Activated CD4-positive, CD25-positive, alpha-beta regulatory T cell treated with anti-CD3 and anti-CD28 coated beads, Interleukin-2, amount 50 U/mL, for 72 hours (primary cell): ENCODE data around the gene ARL11.
"Not testable (repeated sequence)": the region's sequence is repeated elsewhere in the genome, so short reads cannot be mapped to it uniquely, and the experiment has no call there.

Source experiments
- DNase-seq: peaks from one replicate; pipeline ENCODE4 v3.0.0; 2021

ARL11 gene

DNA sequence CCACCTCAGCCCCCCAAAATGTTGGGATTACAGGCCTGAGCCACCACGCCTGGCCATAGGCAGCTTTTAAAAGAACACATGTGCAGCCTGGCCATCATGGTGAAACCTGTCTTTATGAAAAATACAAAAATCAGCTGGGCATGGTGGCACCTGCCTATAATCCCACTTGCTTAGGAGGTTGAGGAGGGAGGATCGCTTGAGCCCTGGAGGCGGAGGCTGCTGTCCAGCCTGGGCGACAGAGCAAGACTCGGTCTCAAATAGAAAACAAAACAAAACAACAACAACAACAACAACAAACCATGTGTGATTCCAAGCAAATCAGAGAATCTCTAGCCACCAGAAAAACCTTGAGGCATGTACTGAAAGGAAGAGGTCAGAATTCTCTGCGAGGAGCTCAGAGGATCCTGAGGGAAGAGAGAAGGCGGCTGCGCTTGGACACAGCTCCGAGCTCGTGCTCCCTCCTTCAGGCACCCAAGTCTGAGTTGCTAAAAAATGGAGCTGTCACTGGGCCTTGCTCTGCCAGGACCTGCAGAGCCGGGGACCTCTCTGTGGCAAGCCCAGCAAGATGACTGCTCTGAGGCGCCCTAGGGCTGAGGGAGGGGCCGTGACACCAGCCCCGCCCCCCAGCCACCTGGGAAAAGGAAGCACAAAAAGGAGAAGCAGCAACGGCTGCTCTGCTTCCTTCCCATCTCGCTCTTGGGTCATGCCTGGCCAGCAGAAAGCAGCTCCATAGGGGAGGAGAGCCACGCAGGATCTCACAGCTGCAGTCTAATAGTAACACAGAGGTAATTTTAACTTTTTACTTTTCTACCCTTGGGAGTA is at the start of gene ARL11:
Gene ARL11 (plus strand): TSS at position 677 of the 822 bp plus-strand sequence. CDS start 1,941 bp downstream, outside the sequence.
- DNase-seq = peak; percentile 50

DNA sequence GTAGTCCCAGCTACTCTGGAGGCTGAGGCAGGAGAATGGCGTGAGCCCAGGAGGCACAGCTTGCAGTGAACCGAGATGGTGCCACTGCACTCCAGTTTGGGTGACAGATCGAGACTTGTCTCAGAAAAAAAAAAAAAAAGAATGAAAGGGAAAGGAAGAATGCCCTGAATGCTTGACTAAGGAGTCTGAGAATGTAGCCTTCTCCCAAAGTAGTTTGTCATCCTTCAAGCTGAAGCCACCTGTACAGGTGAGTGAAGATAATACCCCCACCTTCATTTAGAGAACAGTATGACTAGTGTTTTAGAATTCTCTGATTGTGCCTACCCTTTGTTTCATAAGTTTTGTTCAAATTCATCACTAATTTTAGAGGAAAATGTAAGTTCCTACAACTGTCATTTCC is 48.8 kb upstream of the ARL11 start:
- no peak for DNase-seq

DNA sequence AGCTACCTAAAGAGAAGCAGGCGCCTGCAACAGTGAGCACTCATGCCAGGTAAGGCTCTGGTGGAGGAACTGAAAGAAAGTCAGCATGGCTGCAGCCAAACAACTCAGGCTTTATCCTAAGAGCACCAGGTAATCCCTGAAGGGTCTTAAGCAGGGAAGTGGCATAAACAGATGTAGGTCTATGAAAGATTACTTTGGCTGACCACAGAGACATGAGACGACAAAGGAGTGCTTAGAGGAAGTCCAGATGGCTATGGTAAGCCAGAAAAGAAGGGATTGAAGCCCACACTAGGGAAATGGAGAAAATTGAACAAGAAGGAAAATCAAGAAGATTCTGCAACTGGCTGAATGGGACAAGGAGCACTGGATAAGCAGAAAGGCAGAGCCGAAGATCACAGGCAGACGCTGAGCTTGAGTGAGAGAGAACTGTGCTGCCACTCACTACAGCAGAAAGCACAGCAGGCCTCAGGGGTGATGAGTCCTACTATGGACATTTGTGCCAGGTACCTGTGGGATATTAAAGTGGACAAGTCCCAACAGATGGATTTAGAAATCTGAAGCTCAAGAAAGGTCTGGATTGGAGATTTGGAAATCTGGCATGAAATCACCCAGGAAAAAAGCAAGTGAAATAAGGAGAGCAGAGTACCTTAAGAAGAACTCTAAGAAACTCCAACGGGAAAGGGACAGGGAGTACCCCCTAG is 47.2 kb upstream of the ARL11 start:
- DNase-seq = no peak

DNA sequence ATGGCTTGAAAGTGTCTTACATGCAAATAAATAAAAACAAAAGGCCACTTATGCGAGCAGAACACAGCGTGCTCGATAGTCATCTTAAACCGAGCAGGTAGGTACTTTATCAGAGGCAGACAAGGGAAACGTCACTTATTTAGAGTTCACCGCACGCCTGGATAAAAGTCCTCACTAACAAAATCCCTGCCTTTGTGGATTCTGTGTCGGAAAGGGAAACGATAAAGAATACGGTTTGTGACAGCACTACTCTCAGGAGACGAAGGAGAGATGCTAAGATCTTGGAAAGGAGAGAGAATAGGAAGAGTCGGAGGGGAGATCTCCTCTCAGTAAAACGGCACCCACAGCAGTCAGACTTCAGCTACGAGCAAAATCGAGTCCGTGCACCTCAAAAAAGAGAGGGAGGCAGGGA is 43.5 kb upstream of the ARL11 start:
- no peak for DNase-seq

DNA sequence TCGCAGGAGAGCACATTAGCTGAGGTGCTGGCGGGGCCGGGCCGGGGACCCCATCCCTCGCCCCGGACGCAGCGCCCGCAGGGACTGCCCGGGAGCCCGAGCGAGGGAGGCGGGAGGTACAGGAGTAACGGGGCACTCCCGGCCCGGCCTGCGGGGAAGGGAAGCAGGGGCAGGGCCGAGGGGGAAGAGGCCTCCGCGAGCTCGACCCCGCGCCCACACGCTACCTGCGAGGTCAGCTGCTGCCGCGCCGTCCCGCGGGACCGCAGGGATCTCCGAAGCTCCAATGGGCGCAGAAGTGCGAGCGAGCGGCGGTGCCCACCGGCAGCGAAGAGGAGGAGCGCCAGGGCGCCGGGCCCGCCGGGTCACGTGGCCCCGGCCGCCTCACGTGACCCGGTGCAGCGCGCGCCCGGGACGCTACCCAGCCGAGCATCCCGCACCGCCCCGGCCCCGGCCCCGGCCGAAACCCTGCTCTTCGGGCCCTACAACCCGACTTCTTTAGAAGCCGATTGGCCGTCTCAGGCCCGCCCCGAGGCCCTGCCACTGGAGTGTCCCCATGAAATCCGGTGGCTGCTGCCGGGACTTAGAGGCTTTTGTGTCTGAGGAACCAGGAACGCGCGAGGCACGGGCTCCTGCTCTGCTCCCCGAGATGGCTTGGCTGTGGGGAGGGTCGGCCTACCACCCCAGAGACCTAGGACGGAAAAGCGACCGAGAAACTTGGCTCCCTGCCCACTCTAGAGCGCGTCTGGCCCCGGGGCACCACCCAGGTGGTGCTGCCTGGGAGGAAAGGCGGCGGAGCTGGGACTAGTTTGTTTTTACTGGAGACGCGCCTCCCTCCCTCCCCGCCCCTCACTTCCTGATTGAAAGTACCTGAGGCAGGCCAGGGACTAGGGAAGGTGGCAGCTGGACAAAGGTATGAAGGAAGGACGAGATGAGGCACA is 42.8 kb upstream of the ARL11 start, which contains the start of gene RCBTB1:
Gene RCBTB1 (minus strand): TSS at position 339 of the 938 bp plus-strand sequence. CDS start 18,279 bp downstream, outside the sequence.
- peak; percentile 80 for DNase-seq

DNA sequence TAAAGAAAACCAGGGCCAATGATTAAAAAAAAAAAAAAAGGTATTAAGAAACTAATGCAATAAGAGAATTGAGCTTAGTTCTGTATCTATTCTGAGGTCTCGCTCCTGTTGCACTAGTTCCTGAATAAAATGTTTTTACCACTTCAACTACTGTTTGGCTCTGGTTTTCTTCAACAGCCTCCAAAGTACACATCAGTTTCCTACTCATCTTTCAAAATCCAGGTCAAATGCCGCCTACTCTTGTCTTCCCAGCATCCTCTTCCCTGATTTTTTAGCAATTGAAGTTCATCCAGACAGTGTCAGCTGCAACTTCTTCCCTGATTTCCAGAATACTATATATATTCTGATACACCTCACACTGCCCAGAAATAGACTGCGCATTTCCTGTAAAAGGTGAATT is 41.6 kb upstream of the ARL11 start:
- no peak for DNase-seq

DNA sequence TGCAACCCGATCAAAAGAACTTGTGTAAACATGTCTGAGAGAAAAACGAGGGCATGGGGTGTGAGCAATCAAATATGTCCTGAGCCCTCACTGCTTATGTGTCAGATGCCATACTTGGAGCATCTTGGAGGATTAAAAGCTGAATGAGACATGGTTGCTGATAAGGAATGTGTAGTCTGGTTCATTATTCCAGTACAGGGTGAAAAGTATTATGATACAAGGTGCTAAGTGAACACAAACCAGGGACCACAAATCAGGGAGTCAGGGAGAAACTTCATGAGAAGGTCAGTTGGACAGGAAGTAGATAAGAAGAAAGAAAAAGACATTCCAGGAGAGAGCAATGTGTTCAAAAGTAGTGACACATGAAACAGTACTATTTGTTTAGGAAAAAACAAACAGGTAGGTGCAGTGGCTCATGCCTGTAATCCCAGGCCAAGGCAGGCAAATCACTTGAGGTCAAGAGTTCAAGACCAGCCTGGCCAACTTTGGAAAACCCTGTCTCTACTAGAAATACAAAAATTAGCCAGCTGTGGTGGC is 40.9 kb upstream of the ARL11 start:
- no peak for DNase-seq

DNA sequence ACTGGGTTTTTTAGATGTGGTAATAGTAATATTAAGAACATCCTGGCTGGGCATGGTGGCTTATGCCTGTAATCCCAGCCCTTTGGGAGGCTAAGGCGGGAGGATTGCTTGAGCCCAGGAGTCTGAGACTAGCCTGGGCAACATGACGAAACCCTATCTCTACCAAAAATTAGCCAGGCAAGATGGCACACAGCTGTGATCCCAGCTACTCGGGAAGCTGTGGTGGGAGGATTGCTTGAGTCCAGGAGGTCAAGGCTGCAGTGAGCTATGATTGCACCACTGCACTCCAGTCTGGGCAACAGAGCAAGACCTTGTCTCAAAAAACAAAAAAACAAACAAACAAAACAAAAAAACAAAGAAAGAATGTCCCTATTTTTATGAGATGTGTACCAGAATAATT is 37.6 kb upstream of the ARL11 start:
- not testable (repeated sequence) for DNase-seq

DNA sequence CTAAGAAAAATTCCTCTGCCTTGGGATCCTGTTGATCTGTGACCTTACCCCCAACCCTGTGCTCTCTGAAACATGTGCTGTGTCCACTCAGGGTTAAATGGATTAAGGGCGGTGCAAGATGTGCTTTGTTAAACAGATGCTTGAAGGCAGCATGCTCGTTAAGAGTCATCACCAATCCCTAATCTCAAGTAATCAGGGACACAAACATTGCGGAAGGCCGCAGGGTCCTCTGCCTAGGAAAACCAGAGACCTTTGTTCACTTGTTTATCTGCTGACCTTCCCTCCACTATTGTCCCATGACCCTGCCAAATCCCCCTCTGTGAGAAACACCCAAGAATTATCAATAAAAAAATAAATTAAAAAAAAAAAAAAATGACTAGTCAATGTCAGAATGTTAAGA is 34.4 kb upstream of the ARL11 start:
- not testable (repeated sequence) for DNase-seq

DNA sequence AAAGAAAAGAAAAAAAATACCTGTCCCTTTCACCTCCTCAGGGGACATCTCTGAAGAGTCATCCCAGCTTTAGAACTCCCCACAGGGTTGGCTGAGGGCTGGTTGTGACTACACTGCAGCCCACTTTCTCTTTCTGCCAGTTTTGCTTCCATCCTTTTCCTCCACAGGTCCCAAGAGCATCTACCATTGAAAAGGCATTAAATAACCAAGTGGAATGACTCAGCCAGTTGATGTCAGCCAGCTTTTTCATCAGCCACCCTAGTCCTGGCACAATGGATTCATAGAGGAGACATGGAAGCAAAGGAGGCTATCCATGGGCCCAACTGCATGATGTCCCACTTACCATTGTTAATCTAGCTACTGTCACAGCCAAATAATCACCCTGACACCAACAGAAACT is 33.7 kb upstream of the ARL11 start:
- no peak for DNase-seq

DNA sequence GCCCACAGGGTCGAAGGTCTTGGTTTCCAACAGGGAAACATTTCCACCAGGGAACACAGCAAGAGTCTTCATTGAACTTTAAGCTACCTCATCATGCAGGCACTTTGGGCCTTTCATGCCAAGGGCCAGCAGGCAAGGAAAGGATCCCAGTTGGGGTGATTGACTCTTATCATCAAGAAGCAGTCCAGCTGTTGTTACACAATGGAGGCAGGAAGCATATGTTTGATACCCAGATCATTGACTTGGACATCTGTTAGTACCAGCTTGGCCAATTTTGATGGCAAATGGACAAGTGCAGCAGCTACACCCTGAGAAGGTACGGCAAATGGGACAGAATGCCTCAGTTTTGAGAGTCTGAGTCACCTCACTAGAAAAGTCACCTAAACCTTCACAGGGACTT is 32.1 kb upstream of the ARL11 start:
- DNase-seq = no peak

DNA sequence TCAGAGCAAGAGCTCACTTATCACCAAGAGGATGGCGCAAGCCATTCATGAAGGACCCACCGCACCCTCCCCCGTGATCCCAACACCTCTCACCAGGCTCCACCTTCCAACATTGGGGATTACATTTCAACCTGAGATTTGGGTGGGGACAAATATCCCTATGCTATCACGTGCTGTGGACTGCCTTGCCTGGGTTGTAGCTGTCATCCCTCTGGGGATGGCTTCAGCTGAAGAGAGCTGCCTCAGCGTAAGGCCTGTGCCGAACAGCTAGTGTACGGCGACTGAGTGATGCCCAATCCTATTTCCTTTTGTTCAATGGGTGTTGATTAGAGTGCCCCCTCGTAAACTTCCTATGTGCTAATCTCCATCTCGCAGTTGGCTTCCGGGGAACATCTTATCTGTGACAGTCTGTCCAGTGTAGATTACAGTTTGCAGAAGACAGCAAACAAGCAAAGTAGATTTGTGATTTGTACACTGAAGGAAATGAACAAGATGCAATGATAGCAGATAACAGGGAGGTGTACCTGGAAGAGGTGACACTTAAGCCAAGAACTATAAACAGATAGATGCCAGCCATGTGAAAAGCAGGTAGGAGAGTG is 31.2 kb upstream of the ARL11 start:
- DNase-seq = no peak

DNA sequence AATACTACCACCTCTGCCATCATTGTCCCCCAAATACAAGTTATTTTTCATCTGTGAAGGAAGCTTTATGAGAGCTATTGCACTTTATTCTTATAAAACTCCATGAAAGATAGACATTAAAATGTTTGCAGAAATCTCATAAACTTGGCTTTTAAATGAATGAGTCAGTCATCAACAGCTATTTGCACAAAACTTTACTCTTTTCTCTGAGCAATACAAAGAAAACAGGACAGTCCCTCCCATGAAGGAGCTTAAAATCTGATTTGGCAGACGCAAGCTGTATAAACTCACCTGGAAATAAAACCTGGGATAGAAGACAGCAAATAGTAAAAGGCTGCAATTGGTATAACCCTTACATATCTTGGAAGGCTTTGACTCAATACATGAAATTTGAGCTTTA is 26.3 kb upstream of the ARL11 start:
- no peak for DNase-seq

DNA sequence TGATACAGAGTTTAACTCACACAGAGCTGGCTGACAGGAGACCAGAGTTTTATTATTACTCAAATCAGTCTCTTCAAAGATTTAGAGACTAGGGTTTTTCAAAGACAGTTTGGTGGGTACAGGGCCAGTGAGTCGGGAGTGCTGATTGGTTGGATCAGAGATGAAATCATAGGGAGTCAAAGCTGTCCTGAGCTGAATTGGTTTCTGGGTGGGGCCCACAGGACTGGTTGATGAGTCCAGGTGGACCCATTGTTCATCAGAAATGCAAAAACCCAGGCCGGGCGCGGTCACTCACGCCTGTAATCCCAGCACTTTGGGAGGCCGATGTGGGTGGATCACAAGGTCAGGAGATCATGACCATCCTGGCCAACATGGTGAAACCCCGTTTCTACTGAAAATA is 25.7 kb upstream of the ARL11 start:
- DNase-seq = not testable (repeated sequence)

DNA sequence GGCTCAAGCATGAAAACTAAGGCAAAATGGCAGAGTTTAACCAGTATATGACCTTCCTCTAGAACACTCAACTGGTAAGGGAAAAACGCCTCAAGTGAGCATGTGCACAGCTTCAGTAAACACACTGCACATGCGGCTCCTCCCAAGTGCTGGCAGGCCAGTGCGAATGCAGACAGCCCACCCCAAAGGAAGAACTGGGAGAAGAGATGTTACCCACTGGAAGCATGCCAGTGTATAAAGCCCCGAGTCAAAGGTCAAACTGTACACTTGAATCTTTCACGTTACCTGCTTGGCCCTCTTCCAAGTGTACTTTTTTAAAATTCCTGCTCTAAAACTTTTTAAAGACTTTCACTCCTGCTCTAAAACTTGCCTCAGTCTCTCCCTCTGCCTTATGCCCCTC is 23.7 kb upstream of the ARL11 start:
- no peak for DNase-seq

DNA sequence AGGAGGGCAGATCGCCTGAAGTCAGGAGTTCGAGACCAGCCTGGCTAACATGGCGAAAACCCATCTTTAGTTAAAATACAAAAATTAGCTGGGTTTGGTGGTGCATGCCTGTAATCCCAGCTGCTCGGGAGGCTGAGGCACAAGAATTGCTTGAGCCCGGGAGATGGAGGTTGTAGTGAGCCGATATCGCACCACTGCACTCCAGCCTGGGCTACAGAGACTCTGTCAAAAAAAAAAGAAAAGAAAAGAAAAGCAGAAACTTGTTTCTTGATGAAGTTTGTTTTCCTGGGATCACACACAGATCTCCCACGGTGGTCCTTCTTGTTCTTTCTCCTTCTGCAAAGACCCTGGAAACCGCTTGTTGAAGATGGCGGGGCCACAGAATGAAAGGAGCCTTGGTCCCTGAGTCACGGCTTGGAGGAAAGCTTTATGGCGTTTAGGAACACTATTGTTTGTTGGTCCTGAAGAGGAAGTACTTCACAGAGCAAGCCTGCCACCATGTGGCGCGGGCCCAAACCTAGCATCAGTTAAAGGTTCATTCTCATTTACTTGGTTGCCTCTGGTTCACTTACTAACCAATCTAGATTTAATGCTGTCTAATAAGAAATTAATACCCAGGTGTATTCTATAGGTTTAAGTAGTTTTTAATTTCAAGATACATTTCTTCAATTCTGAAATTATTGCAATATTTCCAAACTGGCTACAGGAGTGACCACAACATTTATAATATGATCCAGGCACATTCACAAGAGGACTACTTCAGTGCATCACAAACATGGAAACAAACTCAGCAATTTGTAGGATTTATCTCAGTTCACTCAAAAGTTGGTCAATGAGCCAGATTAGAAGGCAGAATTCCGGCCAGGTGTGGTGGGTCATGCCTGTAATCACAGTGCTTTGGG is 21.3 kb upstream of the ARL11 start:
- DNase-seq = peak; percentile 75

DNA sequence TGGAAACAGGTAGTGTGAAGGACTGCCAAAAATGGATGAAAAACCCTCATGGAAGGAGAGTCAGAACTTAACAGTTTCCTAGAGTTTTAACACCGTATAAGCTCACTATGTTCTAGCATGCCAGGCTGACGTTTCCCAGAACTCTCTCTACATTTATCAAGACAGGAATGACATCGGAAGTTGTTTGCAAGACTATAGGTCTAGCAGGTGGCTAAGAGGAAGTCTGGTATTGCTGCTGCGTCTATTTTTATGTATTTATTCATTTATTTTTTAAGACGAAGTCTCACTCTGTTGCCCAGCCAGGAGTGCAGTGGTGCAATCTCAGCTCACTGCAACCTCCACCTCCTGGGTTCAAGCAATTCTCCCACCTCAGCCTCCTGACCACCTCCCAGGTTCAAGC is 20.5 kb upstream of the ARL11 start:
- no peak for DNase-seq

DNA sequence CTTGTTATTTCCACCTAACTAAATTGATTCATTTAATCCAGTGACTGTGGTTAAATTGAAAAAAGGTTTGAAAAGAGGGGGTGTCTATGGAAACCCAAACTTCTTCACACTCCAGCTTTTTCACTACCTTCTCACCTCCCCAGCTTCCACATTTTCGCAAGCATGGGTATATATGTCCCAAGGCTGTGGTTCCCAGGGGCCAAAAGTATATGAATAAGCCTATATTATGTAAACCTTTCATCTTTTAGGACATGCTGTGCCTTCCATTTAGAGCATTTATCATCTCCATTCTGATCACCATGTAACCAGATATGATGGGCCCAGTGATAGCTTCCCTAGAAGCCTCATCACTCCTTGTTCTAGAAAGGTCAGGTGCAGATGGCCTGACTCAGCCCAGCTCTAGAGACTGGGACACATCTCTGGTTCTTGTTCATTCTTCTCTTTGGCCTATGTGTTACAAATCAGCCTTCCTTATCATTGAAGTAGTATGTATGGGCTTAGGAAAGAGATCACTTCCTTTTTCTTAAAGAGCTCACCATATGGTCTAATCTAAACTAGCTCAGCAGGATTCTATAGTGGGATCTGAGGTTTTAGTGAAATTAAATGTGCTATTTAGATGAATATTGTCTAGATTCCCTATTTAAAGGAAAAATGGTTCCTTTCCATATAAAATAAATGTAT is 19.5 kb upstream of the ARL11 start:
- no peak for DNase-seq

DNA sequence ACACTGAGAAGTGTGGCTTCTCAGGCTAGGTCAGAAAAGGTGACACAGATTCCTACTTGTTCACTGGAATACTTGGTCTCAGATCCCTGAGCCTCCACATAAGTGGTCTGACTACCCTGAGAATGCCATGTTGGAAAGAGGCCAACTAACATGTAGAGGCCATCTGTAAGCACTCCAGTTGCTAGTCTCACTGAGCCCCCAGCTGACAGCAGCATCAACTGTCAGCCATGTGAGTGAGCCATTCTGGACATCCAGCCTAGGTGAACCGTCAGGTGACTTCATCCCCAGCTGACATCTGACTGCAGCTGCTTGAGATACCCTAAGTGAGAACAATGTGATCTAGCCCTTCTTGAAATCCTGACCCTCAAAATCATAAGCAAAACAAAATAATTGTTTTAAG is 18.1 kb upstream of the ARL11 start:
- no peak for DNase-seq

DNA sequence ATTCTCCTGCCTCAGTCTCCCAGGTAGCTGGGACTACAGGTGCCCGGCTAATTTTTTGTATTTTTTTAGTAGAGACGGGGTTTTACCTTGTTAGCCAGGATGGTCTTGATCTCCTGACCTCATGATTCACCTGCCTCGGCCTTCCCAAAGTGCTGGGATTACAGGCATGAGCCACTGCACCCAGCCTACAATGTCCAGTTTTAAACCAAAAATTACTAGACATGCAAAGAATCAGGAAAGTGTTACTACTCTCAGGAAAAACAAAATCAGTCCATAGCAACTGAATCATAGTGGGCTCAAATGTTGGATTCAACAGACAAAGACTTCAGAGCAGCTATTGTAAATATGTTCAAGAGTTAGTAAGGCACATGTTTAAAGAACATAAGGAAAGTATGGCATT is 16.3 kb upstream of the ARL11 start:
- DNase-seq = not testable (repeated sequence)
